Activated effector memory CD4-positive, alpha-beta T cell treated with anti-CD3 and anti-CD28 coated beads, Interleukin-2, amount 50 U/mL, for 16 hours (primary cell): ENCODE measurements around the gene FHIT.
"Not testable (repeated sequence)": the region's sequence is repeated elsewhere in the genome, so short reads cannot be mapped to it uniquely, and the experiment has no call there.

ENCODE experiments used
- DNase-seq: peaks from one replicate; pipeline ENCODE4 v3.0.0-alpha.2; 2020

FHIT gene

GRCh38 chr3:59836531-59836930 is 1414.7 kb downstream of the FHIT start:
- no peak for DNase-seq

GRCh38 chr3:59832702-59833101 is 1418.5 kb downstream of the FHIT start:
- no peak for DNase-seq

GRCh38 chr3:59832241-59832640 is 1419.0 kb downstream of the FHIT start:
- no peak for DNase-seq

DNA sequence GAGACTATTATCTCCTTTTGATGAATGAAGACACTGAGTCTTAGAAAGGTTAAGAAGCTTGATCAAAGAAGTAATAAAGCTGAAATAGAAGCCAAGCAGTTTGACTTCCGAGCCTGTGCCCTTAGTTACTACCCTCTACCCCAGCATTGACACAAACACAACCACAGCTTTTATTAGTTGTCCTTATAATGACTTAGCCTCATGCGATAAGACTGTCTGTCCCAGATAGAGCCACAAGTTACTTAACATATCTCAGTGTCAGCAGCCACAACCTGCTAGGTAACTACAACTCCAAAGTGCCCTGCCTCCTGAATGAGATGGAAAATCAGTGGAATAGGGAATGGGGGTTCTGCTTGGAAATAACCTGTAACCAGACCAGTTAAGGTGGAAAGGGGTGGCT is 1419.9 kb downstream of the FHIT start:
- DNase-seq, result no peak

GRCh38 chr3:59829527-59829926 is 1421.7 kb downstream of the FHIT start:
- DNase-seq, result no peak

DNA sequence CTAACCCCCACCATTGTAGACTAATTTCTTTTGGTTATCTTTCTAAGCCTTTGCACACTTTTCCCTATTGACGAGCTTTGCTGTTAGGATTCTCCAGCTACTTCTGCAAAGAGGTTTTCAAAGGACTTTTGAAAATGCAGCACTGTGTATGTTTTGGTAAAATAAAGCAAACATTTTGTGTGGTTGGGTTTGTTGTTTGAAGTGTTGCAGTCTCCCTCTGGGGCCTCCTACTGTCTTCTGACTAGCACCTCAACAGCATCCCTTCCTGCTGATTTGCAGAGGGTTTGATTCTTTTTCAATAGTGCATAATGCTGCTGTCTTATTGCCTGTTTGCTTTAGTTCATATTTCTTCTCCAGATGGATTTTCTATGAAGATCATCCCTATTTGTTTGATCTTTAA is 1426.4 kb downstream of the FHIT start:
- no peak for DNase-seq

- no peak for DNase-seq
Measured at GRCh38 chr3:59821274-59821673, 1430.0 kb downstream of the FHIT start.

GRCh38 chr3:59820352-59820934 is 1430.8 kb downstream of the FHIT start:
- DNase-seq, result no peak

GRCh38 chr3:59818919-59819300 is 1432.3 kb downstream of the FHIT start:
- no peak for DNase-seq

DNA sequence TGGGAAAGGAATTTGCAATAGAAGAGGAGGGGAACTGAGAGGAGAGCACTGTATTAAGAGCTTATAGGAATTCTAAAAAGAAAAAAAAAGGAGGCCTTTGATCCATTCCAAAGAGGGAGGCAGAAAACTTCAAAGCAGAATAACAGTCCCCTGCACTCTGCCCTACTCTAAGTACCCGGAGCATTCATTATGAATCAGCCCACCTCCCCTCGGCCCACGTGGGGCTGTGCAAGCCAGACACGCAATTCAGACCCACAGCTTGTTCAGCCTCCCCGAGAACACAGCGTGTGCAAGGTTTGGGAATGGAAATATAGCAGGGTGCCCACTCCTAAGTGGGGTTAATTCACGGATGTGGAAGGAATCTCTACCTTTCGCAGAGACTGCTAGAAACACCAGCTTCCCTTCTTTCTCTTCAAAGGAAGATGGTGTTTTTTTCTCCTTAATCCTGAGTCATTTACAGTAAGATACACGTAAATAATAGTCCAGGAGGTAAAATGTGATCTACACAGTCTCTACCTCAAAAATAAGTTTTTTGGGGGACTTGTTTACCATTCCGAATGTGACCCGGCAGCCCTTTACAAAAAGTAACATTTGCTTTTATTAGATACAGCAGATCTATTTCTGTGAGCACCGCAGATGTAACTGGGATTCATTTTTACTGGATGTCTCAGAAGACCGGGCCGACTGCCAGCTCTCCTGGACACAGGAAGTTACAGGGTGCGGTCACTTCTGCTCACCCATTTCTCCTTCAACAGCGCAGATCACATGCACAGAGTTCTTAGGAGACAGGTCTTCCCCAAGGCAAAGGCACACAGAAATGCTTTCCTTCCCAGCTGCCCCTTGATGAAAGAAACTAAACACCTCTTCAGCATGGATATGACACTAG is 1433.0 kb downstream of the FHIT start:
- DNase-seq, result no peak

GRCh38 chr3:59817511-59817910 is 1433.7 kb downstream of the FHIT start:
- no peak for DNase-seq

- DNase-seq, result no peak
Measured at GRCh38 chr3:59816312-59816711, 1434.9 kb downstream of the FHIT start.

- no peak for DNase-seq
Measured at GRCh38 chr3:59813148-59813538, 1438.1 kb downstream of the FHIT start.

DNA sequence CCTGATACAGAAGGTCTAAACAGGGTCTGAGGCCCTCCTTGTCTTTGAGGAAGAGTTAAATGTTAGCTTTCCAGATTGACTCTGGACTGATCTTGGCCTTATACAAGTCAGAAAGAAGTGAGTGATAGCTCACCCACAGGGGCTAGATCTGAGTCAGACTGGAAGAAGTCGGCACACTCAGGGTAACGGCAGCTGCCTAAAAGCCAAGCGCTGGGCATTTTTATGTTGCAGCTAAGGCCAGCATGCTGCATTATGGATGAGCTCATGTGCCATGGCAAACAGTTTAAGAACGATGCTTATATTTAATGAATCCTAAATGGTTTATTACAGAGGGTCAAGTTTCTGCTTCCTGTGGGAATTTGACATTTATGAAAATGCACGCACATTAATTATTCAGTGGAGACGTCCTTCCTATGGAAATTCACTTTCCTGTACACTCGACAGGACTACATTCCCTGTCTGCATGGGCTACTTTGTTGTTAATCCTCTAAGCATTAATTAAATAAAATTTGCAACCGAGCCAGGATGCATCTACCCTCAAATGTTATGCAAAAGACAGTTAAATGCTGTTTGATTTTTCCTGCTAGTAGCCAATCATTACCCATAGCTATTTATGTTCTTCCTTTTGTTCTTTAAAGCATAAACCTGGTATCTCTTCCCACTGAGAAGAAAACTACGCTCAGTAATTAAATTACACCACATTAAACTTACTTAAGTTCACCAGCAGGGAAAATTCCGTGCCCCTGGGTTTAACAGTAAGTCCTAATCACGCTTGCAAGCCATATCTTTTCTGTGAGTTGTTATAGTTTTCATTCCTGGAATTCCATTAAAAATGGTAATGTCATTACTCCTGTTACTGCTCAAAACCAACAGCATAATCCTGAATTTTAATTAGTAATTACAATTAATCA is 1438.8 kb downstream of the FHIT start:
- no peak for DNase-seq

DNA sequence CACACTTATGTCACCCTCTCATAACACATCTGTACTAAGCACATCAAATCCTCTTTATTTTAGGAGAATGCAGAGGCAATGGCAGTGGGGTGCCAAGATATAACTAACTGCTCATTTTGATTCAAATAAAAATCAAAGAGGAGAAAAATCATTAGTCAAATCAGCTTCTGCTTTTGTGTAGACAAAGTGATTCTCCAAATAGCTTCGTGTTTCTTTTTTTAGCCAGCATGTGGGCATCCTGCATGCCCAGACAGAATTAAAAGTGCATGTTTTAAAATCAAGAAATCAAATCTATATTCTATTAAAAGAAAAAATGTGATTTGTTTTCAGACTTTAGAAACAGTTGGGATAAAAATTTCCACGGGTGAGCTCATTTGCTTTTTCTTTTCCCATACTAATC is 1440.1 kb downstream of the FHIT start:
- DNase-seq, result no peak

GRCh38 chr3:59810606-59811005 is 1440.6 kb downstream of the FHIT start:
- DNase-seq, result no peak

GRCh38 chr3:59809710-59810444 is 1441.4 kb downstream of the FHIT start:
- DNase-seq, result no peak

GRCh38 chr3:59809016-59809415 is 1442.2 kb downstream of the FHIT start:
- DNase-seq, result no peak

DNA sequence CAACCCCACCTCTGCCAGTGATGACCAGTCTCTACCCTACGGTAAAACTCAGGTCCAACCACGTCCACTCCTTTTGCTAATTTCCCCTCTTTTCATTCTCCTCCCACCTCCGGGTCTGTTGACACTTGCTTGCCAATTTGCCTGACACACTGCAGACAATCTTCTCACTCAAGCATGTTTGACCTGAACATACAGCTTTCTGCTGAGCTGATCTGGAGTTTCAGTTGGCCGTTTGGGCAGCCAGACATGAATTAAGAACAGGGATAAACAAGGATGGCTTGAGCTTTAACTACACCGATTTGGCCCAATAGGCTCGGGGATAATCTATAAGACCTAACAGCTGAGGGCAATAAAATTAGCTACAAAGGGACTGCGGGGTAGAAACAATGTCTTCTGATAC is 1442.8 kb downstream of the FHIT start:
- DNase-seq, result no peak

- DNase-seq, result no peak
Measured at GRCh38 chr3:59803268-59803667, 1448.0 kb downstream of the FHIT start.

DNA sequence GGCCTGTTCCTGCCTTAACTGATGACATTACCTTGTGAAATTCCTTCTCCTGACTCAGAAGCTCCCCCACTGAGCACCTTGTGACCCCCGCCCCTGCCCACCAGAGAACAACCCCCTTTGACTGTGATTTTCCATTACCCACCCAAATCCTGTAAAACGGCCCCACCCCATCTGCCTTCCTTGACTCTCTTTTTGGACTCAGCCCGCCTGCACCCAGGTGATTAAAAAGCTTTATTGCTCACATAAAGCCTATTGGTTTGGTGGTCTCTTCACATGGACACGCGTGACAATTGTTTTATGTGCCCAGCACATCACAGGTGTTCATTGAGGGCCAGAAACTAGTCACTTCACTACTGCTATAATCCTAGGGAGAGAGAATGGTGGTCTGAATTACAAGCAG is 1448.8 kb downstream of the FHIT start:
- DNase-seq, result not testable (repeated sequence)

DNA sequence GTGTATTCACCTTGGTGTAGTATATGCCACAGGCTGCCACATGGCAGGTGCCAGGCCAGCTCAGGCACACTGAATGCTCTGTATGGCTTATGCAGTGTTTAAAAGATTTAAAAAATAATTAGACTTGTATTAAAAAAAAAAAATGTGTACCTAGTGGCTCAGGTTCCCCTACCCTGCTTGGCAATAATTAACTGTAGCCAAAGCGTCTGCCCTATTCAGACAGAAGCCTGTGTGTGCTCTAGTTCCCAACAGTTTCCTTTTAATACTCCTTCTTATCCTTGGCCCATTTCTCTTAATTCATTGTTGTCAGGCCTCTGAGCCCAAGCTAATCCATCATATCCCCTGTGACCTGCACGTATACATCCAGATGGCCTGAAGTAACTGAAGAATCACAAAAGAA is 1449.2 kb downstream of the FHIT start:
- no peak for DNase-seq

DNA sequence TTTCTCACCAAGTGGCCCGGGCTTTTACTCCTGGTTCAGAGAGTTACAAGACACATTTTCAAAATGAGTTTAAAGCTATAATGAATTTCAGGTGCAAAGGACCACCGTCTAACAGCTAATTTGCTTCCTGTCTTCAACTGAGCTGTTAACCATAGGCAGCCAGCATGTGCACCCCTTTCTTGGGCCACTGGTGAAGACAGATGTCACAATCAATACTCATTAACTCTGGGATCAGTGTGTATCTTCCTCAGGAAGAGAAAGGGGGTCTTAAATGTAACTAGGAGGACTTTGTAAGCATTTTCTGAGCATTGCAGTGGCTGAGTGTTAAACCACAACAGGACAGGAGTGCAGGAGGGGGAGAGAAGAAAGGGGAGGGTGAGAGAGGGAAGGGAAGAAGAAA is 1450.8 kb downstream of the FHIT start:
- DNase-seq, result no peak
